ENCODE measurements around the gene BUB1B.
"Not testable (repeated sequence)": the region's sequence is repeated elsewhere in the genome, so short reads cannot be mapped to it uniquely, and the experiment has no call there.

GRCh38 chr15:40124807-40125285 lies 36.0 kb upstream of the BUB1B start:
- not testable (repeated sequence) for TF ChIP-seq CTCF (IDR thresholded peaks at IDR 0.05); RAD21 (IDR thresholded peaks at IDR 0.05; ENCODE audit: low read length); SIN3A (IDR thresholded peaks at IDR 0.05; ENCODE audit: borderline replicate concordance, low read depth, low read length); MXI1 (IDR thresholded peaks at IDR 0.05; ENCODE audit: low read depth, low read length); REST (IDR thresholded peaks at IDR 0.05; ENCODE audit: low read depth, low read length); MEF2A (IDR thresholded peaks at IDR 0.05; ENCODE audit: borderline replicate concordance, low read depth); EP300 (IDR thresholded peaks at IDR 0.05; ENCODE audit: borderline replicate concordance in 1 of 2, low read depth in 1 of 2, low read length in 1 of 2); TAF1 (IDR thresholded peaks at IDR 0.05; ENCODE audit: borderline replicate concordance, low read depth, low read length); ELF1 (IDR thresholded peaks at IDR 0.05)
